NCI-H2227 treated with DMSO at 0.1 percent for 48 hours (cell line): Measurements from ENCODE around the gene DYNC1LI1.
"Not testable (repeated sequence)": the region's sequence is repeated elsewhere in the genome, so short reads cannot be mapped to it uniquely, and the experiment has no call there.

Experiments
- DNase-seq: peaks from one replicate; lab custom pipeline; 2025; lab: John Stamatoyannopoulos, UW

DYNC1LI1 gene

GRCh38 chr3:32531010-32531647 lies 39.5 kb downstream of the DYNC1LI1 start:
- no peak for DNase-seq

GRCh38 chr3:32525720-32526119 lies 44.9 kb downstream of the DYNC1LI1 start:
- no peak for DNase-seq

- DNase-seq = no peak
Observed at GRCh38 chr3:32522682-32523081, 48.0 kb downstream of the DYNC1LI1 start.

GRCh38 chr3:32518921-32519320 lies 51.7 kb downstream of the DYNC1LI1 start:
- DNase-seq = not testable (repeated sequence)

- not testable (repeated sequence) for DNase-seq
Observed at GRCh38 chr3:32516751-32517150, 53.9 kb downstream of the DYNC1LI1 start.

GRCh38 chr3:32511005-32511404 lies 59.7 kb downstream of the DYNC1LI1 start:
- DNase-seq = no peak

GRCh38 chr3:32510075-32510724 lies 60.5 kb downstream of the DYNC1LI1 start:
- DNase-seq = peak; percentile 41

- DNase-seq = no peak
Observed at GRCh38 chr3:32508711-32509110, 61.9 kb downstream of the DYNC1LI1 start.

- no peak for DNase-seq
Observed at GRCh38 chr3:32506466-32506865, 64.2 kb downstream of the DYNC1LI1 start.

- DNase-seq = no peak
Observed at GRCh38 chr3:32502946-32503286, 67.7 kb downstream of the DYNC1LI1 start.

GRCh38 chr3:32502118-32502945 lies 68.3 kb downstream of the DYNC1LI1 start, which contains the start of gene CMTM6:
TSS of gene CMTM6 (minus strand) at chr3:32502852. CDS start at chr3:32502745, 107 bp downstream.
- peak; percentile 57 for DNase-seq

- no peak for DNase-seq
Observed at GRCh38 chr3:32501783-32502117, 68.9 kb downstream of the DYNC1LI1 start.

- DNase-seq = no peak
Observed at GRCh38 chr3:32500880-32501782, 69.5 kb downstream of the DYNC1LI1 start.

- DNase-seq = no peak
Observed at GRCh38 chr3:32500231-32500630, 70.4 kb downstream of the DYNC1LI1 start.

- DNase-seq = no peak
Observed at GRCh38 chr3:32499585-32499984, 71.1 kb downstream of the DYNC1LI1 start.

GRCh38 chr3:32498992-32499391 lies 71.7 kb downstream of the DYNC1LI1 start:
- DNase-seq = no peak

GRCh38 chr3:32498252-32498651 lies 72.4 kb downstream of the DYNC1LI1 start:
- DNase-seq = no peak

GRCh38 chr3:32495609-32496008 lies 75.0 kb downstream of the DYNC1LI1 start:
- no peak for DNase-seq

- no peak for DNase-seq
Observed at GRCh38 chr3:32495085-32495484, 75.6 kb downstream of the DYNC1LI1 start.

GRCh38 chr3:32493437-32494414 lies 76.9 kb downstream of the DYNC1LI1 start:
- no peak for DNase-seq
